ENCODE measurements around the gene GMNN.

GMNN gene

GRCh38 chr6:24802271-24803059 lies 27.7 kb downstream of the GMNN start:
- no peak for DNase-seq (ENCODE audit: low read depth in 1 of 2, low spot score in 1 of 2)

- no peak for DNase-seq (ENCODE audit: low read depth in 1 of 2, low spot score in 1 of 2)
These were observed 32.8 kb downstream of the GMNN start for GRCh38 chr6:24807584-24807983.

- no peak for DNase-seq (ENCODE audit: low read depth in 1 of 2, low spot score in 1 of 2)
These were observed 35.0 kb downstream of the GMNN start for GRCh38 chr6:24809728-24810127.

- DNase-seq (ENCODE audit: low read depth in 1 of 2, low spot score in 1 of 2), result no peak
These were observed 43.6 kb downstream of the GMNN start for GRCh38 chr6:24818346-24818745.

GRCh38 chr6:24821860-24822444 lies 47.2 kb downstream of the GMNN start:
- DNase-seq (ENCODE audit: low read depth in 1 of 2, low spot score in 1 of 2), result no peak

GRCh38 chr6:24822696-24823095 lies 48.0 kb downstream of the GMNN start:
- DNase-seq (ENCODE audit: low read depth in 1 of 2, low spot score in 1 of 2), result no peak

- DNase-seq (ENCODE audit: low read depth in 1 of 2, low spot score in 1 of 2), result no peak
These were observed 48.4 kb downstream of the GMNN start for GRCh38 chr6:24823185-24823584.

- no peak for DNase-seq (ENCODE audit: low read depth in 1 of 2, low spot score in 1 of 2)
These were observed 49.6 kb downstream of the GMNN start for GRCh38 chr6:24824142-24824938.

GRCh38 chr6:24825130-24825630 lies 50.4 kb downstream of the GMNN start:
- no peak for DNase-seq (ENCODE audit: low read depth in 1 of 2, low spot score in 1 of 2)

GRCh38 chr6:24827162-24827561 lies 52.4 kb downstream of the GMNN start:
- DNase-seq (ENCODE audit: low read depth in 1 of 2, low spot score in 1 of 2), result no peak

GRCh38 chr6:24827970-24828369 lies 53.2 kb downstream of the GMNN start:
- DNase-seq (ENCODE audit: low read depth in 1 of 2, low spot score in 1 of 2), result no peak

- no peak for DNase-seq (ENCODE audit: low read depth in 1 of 2, low spot score in 1 of 2)
These were observed 54.9 kb downstream of the GMNN start for GRCh38 chr6:24829657-24830056.

GRCh38 chr6:24831771-24832716 lies 57.3 kb downstream of the GMNN start:
- DNase-seq (ENCODE audit: low read depth in 1 of 2, low spot score in 1 of 2), result no peak

- no peak for DNase-seq (ENCODE audit: low read depth in 1 of 2, low spot score in 1 of 2)
These were observed 58.1 kb downstream of the GMNN start for GRCh38 chr6:24832794-24833193.

- DNase-seq (ENCODE audit: low read depth in 1 of 2, low spot score in 1 of 2), result no peak
These were observed 59.1 kb downstream of the GMNN start for GRCh38 chr6:24833711-24834386.

All from activated T-helper 1 cell treated with anti-CD3 and anti-CD28 coated beads, Interleukin-2, amount 50 U/mL, for 16 hours (primary cell).